Mucosa of gallbladder (tissue), 1 donor: Measurements from ENCODE around the gene ELK1. TPM values are rescaled to one million over a fixed set of nuclear protein-coding genes. Genes with fewer than 3 reads are reported as not detected.
A peak's percentile ranks its signal among the peaks of the same experiment; 100 is the strongest.
"Not testable (repeated sequence)": the region's sequence is repeated elsewhere in the genome, so short reads cannot be mapped to it uniquely, and the experiment has no call there.

Source experiments
- DNase-seq: peaks from one replicate; pipeline ENCODE4 v3.0.0-alpha.2; 2020; ENCODE audit warnings: low spot score
- total RNA-seq: library from RNA; stranded (reverse); gene quantifications from one replicate; pipeline ENCODE4 v1.2.1, GENCODE V29; 2021
- donor health status: DM: no; HTN: no; CAD: no.

ELK1 gene, protein sequence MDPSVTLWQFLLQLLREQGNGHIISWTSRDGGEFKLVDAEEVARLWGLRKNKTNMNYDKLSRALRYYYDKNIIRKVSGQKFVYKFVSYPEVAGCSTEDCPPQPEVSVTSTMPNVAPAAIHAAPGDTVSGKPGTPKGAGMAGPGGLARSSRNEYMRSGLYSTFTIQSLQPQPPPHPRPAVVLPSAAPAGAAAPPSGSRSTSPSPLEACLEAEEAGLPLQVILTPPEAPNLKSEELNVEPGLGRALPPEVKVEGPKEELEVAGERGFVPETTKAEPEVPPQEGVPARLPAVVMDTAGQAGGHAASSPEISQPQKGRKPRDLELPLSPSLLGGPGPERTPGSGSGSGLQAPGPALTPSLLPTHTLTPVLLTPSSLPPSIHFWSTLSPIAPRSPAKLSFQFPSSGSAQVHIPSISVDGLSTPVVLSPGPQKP
- 28.7 TPM for total RNA-seq

DNA sequence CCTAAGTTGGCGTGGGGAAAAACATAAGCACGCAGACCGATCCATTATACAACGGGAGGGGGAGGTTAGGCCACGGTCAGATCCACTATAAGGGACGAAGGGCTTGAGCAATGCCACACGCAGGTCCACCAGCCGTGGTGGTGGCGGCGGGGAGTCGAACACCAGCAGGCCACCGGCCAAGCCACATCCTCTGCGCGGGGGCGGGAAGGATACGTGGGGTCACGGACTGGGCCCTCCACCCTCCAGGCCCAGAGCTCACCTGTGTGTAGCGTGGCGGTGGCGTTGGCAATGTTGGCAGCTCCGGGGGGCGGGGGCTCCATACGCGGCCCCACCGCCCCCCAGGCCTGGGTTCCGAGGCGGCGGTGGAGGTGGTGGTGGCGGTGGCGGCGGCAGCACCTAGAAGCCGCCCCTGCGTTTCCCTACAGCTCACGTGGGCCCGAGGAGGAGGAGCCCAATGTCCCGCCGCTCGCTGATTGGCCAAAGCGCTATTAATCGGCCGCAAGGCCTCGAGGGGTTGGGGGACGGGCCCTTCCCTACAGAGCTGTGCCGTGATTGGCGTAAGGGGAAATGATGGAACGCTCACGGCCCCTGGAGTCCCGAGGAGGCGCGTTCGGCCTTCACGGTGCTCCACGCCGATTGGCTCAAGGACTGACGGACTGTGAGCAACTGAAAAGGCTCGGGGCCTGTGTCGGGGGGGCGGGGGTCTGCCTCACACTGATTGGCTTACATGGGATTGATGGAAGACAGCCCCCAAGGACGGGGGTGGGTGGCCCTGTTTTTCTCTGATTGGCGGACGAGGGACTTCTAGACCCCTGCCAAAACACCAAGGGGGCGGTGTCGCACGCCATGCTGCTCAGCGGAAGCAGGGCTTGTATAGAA lies at the start of gene ELK1:
ELK1 (minus strand) TSS at position 400 of the 879 bp plus-strand sequence. CDS start 9,122 bp downstream, outside the sequence.
- DNase-seq = peak; percentile 95

GRCh38 chrX:47697181-47697580 lies 46.8 kb upstream of the ELK1 start:
- DNase-seq = no peak

- DNase-seq = no peak
Observed at GRCh38 chrX:47690175-47690574, 39.8 kb upstream of the ELK1 start.

DNA sequence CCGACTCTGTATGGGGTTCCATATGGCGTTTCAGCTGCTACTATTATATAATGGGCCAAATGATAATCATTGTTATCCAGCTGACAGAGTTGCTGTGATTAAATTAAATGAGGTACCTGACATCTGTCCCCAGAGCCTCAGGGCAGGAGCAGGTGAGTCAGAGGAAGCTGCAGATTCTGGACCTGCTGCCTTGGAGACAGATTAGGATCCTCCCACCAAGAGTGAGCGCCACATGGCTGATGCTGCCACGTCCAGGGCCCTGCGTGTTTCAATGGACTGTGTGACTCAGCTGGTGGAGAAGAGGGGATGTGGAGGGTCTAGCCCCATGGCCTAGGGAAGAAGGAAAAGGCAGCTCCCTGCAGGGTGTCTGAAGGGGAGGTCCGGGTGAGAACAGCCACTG lies 36.9 kb upstream of the ELK1 start:
- DNase-seq = no peak

DNA sequence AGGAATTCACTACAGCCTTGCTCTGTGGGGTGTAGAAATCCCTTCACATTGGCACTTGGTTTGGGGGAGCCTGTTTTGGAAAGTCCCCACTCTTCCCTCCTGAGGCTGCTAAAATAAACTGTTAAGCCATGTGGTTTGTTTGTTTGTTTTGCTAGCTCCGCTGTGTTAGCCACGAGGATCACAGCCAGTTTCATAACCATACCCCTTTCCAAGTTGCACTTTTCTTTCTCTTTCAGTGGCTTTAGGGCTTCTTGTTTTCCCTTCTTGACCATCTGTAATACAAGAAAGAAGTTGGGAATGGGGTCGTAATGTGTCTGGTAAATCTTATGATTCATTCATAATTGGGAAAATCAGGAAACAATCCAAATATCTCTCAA lies 33.5 kb upstream of the ELK1 start:
- no peak for DNase-seq

DNA sequence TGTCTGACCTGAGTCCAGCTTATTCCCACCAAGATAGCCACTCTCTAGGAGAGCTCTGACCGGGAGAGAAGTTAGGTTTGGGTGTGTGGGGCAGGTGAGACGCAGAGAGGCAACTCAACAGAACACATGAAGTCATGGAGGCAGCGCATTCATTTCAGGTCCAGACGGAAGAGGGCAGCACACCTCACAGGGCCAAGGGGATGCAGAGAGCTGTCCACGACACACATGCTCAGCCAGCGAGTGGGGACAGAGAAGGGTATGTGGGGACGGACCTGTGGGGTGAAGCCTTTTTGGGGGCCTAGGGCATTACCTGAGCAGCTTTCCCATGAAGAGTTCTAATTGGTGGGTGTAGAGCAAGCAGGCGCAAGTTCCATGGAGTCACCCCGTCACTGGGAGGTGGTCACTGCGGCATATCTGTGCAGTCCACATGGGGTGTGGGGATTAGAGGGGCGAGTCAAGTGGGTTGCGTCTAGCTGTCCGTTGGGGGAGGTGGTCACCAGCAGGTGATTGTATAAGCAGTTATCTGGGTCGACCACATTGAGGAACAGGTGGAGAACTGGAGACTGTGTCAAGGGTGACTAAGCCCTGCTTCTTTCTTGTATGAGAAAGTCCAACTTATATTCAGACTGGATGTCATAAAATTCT lies 32.9 kb upstream of the ELK1 start:
- DNase-seq = no peak

GRCh38 chrX:47675959-47676859 lies 25.8 kb upstream of the ELK1 start:
- not testable (repeated sequence) for DNase-seq

DNA sequence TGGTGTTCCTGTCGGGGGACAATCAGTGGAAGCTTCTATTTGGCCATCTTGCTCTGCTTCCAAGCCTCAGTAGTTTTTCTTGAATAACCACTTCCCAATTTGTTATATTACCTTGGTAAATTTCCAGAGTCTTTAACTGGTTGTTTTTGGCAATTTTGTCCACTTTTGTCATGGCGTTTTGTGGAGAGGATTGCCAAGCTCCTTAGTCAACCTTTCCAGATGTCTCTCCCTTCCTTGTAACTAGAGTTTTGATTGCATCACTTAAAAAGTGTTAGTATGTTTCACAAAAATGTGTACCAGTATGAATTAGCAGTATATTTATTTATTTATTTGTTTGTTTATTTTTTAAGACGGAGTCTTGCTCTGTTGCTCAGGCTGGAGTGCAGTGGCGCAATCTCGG lies 24.4 kb upstream of the ELK1 start:
- DNase-seq = no peak

GRCh38 chrX:47665797-47666196 lies 15.4 kb upstream of the ELK1 start:
- DNase-seq = not testable (repeated sequence)

DNA sequence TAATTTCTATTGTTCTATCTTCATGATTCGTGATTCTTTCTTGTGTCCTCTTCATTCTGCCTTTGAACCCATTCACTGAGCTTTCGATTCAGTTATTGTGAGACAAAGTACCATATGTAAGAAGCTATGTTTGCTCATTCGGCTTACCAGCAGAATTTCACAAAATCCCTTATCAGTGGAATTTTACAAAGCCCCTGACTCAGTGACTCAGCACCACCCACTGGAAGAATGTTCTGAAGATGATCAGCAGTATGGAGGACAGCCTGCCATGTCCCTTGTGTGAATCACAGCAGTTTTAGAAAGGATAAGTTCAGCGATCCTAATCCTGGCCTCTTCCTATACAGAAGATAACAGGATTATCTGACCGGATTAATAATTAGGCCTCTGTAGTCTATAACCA lies 14.4 kb upstream of the ELK1 start:
- no peak for DNase-seq

GRCh38 chrX:47662144-47662657 lies 11.8 kb upstream of the ELK1 start:
- DNase-seq = no peak

GRCh38 chrX:47661539-47661938 lies 11.2 kb upstream of the ELK1 start:
- no peak for DNase-seq

- no peak for DNase-seq
Observed at GRCh38 chrX:47659421-47659726, 9.0 kb upstream of the ELK1 start.

DNA sequence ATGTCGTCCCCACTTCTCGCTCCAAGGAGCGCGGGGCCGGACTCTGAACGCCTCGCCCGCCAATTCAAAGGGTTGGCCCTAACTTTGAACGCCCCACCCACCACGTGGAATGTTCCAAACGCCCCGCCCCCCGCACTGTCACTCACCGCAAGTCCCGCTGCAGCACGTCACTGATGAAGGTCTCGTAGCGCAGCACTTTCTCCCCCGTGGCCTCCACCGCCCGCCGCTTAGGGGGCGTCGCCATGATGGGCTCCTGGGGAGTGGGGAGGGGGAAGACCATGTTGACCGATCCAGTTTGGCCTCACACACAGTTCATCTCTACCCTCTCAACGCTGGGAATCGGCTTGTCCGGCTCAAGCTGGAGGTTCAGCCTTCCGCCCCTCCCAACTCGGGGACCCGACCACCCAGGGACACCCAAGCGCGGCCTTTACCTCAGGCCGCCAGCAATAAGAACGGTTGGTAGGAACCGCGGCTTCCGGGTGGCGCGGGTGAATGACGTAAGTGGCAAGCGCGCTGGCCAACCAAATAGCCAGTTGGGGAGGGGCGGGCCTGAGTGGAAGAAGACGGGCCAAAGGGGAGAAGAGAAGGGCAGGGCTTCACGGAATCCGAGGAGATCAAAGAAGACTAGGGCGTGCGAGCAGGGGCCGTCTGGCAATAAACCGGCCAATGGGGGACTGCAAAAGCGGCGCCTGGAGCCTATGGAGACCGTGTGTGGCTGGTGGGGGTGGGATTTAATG lies 8.5 kb upstream of the ELK1 start, which contains the start of gene UXT:
UXT (minus strand) TSS at position 497 of the 737 bp plus-strand sequence; CDS start at position 244, 253 bp downstream.
- DNase-seq = peak; percentile 94

DNA sequence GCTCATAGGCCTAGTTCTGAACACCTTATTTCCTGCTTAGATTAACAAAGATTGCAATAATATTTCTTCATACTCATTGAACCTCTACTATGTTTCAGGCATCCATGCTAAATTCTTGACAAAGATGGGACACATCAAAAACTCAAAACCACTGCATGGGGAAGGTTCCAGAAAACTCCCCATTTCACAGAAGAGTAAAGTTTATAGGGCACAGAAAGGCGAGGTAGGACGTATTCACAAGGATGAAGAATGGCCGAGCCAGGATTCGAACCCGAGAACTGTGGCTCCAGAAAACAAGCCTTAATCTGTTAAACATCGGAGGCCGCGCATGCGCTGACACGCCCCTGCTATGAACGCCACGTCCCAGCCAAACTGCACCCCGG lies 7.9 kb upstream of the ELK1 start:
- DNase-seq = no peak

GRCh38 chrX:47651043-47651905 lies 911 bp upstream of the ELK1 start:
- no peak for DNase-seq

DNA sequence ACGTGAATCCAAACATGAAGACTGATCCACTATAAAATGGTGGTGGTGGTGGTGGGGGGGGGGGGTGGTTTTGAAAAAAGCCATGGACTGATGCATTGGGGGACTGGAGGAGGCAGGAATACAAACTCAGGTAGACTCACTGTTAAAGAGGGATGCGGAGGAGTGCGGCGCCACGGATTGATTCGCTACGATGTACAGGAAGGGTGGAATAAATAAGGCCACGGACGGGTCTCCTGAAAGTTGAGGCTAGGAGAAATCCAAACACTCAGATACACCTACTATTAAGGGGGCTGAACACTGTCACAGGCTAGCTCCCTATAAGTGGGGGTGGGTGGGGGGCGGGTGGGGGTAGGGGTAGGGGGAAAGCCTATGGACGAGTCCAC lies 591 bp downstream of the ELK1 start:
- no peak for DNase-seq

- DNase-seq = no peak
Observed at GRCh38 chrX:47649271-47649670, 1.1 kb downstream of the ELK1 start.

- no peak for DNase-seq
Observed at GRCh38 chrX:47648376-47648775, 2.0 kb downstream of the ELK1 start.
